DND-41 (cell line): ENCODE measurements around the gene IFFO2.

Source experiments
- EZH2 ChIP-seq: IDR thresholded peaks from 3 replicates; pipeline ENCODE4 v1.6.1; 2012; ENCODE audit warnings: borderline replicate concordance, low read depth, mild to moderate bottlenecking, moderate library complexity, low read length, inconsistent platforms; ENCODE audit not compliant: severe bottlenecking
- TF ChIP-seq, protein P1 (sequence below): IDR thresholded peaks from 2 replicates; pipeline ENCODE4 v1.5.1; 2012; ENCODE audit warnings: borderline replicate concordance, low read length, moderate library complexity, mild to moderate bottlenecking; ENCODE audit not compliant: poor library complexity, severe bottlenecking; ENCODE audit errors: extremely low read depth

DNA sequence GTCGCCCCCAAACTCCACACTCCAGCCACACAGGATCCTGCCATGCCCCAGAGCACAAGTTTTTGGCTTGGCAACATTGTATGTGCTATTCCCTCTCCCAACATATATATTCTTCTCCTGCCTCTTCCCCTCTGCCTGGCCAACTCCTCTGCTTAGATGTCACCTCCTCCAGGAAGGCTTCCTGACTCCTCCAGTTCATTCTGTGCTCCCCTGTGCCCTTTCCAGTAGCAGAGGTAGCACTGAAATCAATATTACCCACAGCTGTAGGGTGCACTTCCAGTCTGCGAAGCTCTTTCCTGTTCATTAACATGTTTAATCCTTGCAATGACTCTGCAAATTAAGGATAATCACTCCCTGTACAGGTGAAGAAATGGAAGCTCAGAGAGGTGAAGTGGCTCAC is 75.3 kb downstream of the IFFO2 start:
- TF ChIP-seq, protein P1, sequence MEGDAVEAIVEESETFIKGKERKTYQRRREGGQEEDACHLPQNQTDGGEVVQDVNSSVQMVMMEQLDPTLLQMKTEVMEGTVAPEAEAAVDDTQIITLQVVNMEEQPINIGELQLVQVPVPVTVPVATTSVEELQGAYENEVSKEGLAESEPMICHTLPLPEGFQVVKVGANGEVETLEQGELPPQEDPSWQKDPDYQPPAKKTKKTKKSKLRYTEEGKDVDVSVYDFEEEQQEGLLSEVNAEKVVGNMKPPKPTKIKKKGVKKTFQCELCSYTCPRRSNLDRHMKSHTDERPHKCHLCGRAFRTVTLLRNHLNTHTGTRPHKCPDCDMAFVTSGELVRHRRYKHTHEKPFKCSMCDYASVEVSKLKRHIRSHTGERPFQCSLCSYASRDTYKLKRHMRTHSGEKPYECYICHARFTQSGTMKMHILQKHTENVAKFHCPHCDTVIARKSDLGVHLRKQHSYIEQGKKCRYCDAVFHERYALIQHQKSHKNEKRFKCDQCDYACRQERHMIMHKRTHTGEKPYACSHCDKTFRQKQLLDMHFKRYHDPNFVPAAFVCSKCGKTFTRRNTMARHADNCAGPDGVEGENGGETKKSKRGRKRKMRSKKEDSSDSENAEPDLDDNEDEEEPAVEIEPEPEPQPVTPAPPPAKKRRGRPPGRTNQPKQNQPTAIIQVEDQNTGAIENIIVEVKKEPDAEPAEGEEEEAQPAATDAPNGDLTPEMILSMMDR, result no peak
- no peak for TF ChIP-seq EZH2
